ENCODE data around the gene TRAFD1. TPM values are rescaled to one million over a fixed set of nuclear protein-coding genes. Genes with fewer than 3 reads are reported as not detected.

The TRAFD1 gene
- total RNA-seq, 4 donors from 2014 or later: 28.2 to 37.7 (median 30.2) TPM

DNA sequence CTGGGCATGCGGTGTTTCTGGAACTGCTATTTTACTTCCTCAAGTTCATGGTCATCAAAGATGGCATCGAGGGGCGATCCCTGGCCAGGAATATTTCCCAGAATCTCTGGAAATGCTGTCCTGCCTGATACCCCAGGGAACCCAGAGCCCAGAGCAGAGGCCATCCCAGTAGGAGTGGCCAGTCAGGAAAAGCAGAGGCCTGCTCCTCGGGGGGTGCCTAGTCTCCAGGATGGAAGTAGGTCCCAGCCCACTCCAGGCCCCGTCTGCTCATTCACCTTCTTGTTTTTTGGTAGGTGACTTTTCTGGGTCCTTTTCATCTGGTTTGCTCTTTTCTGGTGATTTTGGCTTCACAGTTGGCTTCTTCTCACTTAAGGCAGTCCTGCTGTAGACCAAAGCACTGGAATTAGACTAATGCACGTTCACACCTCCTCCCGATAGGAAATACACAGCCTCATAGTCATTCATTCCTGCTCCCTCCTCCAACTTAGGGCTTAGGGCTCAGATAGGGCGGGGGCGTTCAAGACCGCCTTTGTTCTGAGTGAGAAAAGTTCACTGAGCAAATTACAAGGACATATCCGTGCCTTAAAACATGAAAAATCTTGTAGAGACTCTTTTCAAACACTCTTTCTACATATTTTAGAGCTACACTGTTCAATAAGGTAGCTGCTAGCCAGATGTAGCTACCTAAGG is 51.1 kb downstream of the TRAFD1 start:
- H3K36me3 ChIP-seq: peaks cover 0 to 99% of the 10 kb centered on the region in 2 donors
- ATAC-seq: no peak

DNA sequence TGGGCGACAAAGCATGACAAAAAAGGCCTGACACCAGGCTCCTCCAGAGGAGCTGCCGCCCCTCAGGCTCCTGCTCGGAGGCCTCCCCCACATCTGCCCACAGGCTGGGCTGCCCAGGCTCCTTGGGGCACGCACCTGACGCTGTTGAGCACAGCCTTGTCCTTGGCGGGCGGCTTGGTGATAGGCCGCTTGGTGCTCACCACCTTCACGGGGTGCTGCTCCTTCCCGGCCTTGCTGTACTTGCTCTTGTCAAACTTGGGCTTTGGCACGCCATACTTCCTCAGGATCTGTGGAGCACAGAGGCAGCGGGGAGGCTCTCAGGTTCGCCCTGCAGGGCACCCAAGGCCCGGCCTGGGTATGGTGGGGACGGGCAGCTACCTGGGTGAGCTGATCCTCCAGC is 53.4 kb downstream of the TRAFD1 start:
- no CpG with 5 or more reads among the region's 15 CpGs for WGBS, 2 donors (ENCODE audit: low coverage in 1 of 2)
- Histone ChIP-seq H3K9me3 (no peaks in the 10 kb centered on the region), H3K27me3 (no peaks in the 10 kb centered on the region), H3K4me1 (peaks cover 0 to 26% (median 0%) of the 10 kb centered on the region in 3 donors), H3K36me3 (peaks cover 0 to 87% of the 10 kb centered on the region in 2 donors), H3K4me3 (no peak overlapping the region), H3K27ac (no peak overlapping the region)
- TF ChIP-seq, protein P1, sequence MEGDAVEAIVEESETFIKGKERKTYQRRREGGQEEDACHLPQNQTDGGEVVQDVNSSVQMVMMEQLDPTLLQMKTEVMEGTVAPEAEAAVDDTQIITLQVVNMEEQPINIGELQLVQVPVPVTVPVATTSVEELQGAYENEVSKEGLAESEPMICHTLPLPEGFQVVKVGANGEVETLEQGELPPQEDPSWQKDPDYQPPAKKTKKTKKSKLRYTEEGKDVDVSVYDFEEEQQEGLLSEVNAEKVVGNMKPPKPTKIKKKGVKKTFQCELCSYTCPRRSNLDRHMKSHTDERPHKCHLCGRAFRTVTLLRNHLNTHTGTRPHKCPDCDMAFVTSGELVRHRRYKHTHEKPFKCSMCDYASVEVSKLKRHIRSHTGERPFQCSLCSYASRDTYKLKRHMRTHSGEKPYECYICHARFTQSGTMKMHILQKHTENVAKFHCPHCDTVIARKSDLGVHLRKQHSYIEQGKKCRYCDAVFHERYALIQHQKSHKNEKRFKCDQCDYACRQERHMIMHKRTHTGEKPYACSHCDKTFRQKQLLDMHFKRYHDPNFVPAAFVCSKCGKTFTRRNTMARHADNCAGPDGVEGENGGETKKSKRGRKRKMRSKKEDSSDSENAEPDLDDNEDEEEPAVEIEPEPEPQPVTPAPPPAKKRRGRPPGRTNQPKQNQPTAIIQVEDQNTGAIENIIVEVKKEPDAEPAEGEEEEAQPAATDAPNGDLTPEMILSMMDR (IDR thresholded peaks at IDR 0.05): no peak
- TF ChIP-seq POLR2AphosphoS5 (IDR thresholded peaks at IDR 0.05) (no peak), POLR2A (IDR thresholded peaks at IDR 0.05) (no peak)
- no peak for ATAC-seq

More for the DNA sequence above, 51.1 kb downstream of the TRAFD1 start:
- Histone ChIP-seq H3K9me3 (no peaks in the 10 kb centered on the region), H3K4me1 (peaks cover 0 to 2% (median 0%) of the 10 kb centered on the region in 3 donors), H3K4me3 (no peak overlapping the region), H3K27me3 (no peaks in the 10 kb centered on the region), H3K27ac (no peak overlapping the region)
- no peak for TF ChIP-seq EP300 (IDR thresholded peaks at IDR 0.05)
- no peak for TF ChIP-seq POLR2A (IDR thresholded peaks at IDR 0.05)
- TF ChIP-seq, protein P1 (IDR thresholded peaks at IDR 0.05): no peak
- no peak for TF ChIP-seq POLR2AphosphoS5 (IDR thresholded peaks at IDR 0.05)
- 66 to 69% methylated on average over 2 to 10 of the region's 11 CpGs for WGBS, 2 donors (ENCODE audit: low coverage in 1 of 2)

DNA sequence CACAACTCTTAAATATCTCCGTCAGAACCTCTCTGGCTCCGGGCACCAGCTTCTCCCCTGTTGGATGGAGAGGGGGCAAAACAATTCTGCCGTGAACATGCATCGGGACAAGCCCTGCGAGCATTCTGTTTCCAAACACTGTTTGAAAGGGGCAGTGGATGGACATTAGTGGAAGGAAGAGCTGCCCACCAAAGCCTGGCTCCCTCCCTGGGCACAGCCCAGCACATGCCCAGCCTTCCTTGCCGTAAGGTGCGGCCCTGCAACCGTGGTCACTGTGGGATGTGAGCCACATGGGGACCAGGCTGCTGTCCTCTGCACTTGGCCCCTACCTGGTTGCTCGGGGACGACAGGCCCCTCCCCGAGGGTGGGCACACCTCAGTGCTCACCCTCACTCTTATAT is 54.0 kb downstream of the TRAFD1 start:
- H3K4me1 ChIP-seq: peaks cover 0 to 30% (median 0%) of the 10 kb centered on the region in 3 donors
- 93% methylated on average over 6 of the region's 11 CpGs; no CpG with 5 or more reads in 1 of the 2 donors for WGBS, 2 donors (ENCODE audit: low coverage in 1 of 2)
- peaks cover 0 to 87% of the 10 kb centered on the region in 2 donors for H3K36me3 ChIP-seq
- no peaks in the 10 kb centered on the region for H3K27me3 ChIP-seq
- no peak overlapping the region for H3K27ac ChIP-seq
- no peak overlapping the region for H3K4me3 ChIP-seq
- H3K9me3 ChIP-seq: no peaks in the 10 kb centered on the region
- TF ChIP-seq, protein P1 (IDR thresholded peaks at IDR 0.05): no peak
- no peak for TF ChIP-seq EP300 (IDR thresholded peaks at IDR 0.05)
- TF ChIP-seq POLR2AphosphoS5 (IDR thresholded peaks at IDR 0.05): no peak
- TF ChIP-seq POLR2A (IDR thresholded peaks at IDR 0.05): no peak
- ATAC-seq: no peak

DNA sequence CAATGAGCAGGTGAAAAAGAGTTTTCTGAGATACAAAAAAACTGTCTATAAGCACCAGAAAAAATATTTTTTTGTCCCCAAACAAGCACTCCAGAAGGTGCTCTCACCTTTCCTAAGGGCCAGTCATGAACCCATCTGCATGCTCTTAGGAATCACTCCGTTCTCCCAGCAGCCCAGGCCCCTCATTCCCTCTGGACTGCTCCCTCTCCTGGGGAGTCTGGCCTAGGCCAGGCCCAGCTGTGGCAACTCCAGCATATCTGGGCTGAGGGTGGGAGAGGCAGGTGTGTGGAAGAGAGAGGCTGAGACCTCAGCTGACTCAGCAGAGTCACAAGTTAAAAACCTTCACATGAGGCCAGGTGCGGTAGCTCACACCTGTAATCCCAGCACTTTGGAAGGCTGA is 54.6 kb downstream of the TRAFD1 start:
- 75% methylated on average over 2 of the region's 2 CpGs; no CpG with 5 or more reads in 1 of the 2 donors for WGBS, 2 donors (ENCODE audit: low coverage in 1 of 2)
- H3K9me3 ChIP-seq: no peaks in the 10 kb centered on the region
- no peak for ATAC-seq
- H3K27me3 ChIP-seq: no peaks in the 10 kb centered on the region
- no peak overlapping the region for H3K4me3 ChIP-seq
- H3K4me1 ChIP-seq: peaks cover 0 to 32% (median 0%) of the 10 kb centered on the region in 3 donors
- H3K36me3 ChIP-seq: peaks cover 0 to 87% of the 10 kb centered on the region in 2 donors
- TF ChIP-seq POLR2AphosphoS5 (IDR thresholded peaks at IDR 0.05): no peak
- no peak overlapping the region for H3K27ac ChIP-seq

DNA sequence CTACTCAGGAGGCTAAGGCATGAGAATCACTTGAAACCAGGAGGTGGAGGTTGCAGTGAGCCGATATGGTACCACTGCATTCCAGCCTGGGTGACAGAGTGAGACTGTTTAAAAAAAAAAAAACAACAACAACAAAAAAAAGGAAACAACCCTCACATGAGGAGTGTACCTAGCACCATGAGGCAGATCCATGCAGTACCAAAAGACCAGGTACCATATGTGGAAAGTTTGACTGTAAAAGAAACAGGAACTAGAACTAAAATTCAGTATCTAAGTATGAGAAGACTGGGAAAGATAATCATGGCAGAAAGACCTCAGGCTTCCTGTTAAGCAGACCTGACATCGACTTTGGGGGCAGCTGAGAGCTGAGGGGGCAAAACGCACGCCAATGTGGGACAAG is 55.1 kb downstream of the TRAFD1 start:
- TF ChIP-seq, protein P1 (IDR thresholded peaks at IDR 0.05): no peak
- TF ChIP-seq POLR2A (IDR thresholded peaks at IDR 0.05): no peak
- ATAC-seq: no peak
- H3K4me3 ChIP-seq: no peak overlapping the region
- H3K27ac ChIP-seq: no peak overlapping the region
- H3K4me1 ChIP-seq: peaks cover 0 to 37% (median 0%) of the 10 kb centered on the region in 3 donors
- 84 to 90% methylated on average over 3 to 4 of the region's 4 CpGs for WGBS, 2 donors (ENCODE audit: low coverage in 1 of 2)
- peaks cover 0 to 87% of the 10 kb centered on the region in 2 donors for H3K36me3 ChIP-seq
- no peaks in the 10 kb centered on the region for H3K9me3 ChIP-seq
- no peaks in the 10 kb centered on the region for H3K27me3 ChIP-seq
